GM21825 (cell line): ENCODE measurements around the gene SAMHD1.
"Not testable (repeated sequence)": the region's sequence is repeated elsewhere in the genome, so short reads cannot be mapped to it uniquely, and the experiment has no call there.

Experiments used
- ATAC-seq: cut with Tn5 transposase; IDR thresholded peaks from one replicate; pipeline ENCODE4 v1.9.1; 2021; ENCODE audit warnings: mild to moderate bottlenecking, moderate library complexity; ENCODE audit not compliant: unreplicated experiment

Gene SAMHD1

DNA sequence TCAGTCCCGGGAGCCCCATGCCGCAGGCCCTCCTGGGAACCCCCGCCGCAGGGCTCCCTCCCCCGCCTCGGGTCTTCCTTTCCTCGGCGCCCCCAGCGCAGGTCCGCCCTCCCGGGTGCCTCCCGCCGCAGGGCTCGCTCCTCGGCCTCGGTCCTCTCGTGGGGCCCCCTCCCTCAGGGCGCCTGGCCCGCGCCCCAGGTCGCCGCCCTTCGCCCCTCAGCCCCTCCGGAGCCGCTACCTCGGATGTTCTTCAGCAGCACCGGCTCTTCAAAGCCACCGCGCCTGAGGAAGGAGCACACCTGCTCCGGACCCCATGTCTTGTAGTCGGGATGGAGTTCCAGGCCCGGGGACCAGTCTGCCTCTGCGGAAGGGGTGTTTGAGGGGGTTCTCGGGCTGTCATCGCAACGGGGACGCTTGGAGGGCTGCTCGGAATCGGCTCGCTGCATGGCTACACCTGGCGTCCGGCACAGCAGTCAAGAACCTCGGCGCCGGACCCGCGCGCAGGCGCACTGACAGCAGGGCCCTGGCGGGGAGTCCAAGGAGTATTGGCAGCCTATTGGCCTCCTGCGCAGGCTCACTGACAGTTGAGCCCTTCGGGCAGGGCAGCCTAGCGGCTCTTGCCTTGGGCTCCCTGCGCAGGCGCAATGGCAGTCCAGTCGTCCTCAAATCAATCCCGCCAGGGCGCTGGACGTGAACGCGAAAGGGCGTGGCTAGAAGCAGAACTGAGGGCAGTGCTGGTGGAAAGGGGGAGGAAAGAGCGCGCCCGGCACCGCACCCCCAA lies at the start of gene SAMHD1:
SAMHD1 (minus strand) TSS at position 511 of the 781 bp plus-strand sequence; CDS start at position 446, 65 bp downstream.
- peak; percentile 86 for ATAC-seq

DNA sequence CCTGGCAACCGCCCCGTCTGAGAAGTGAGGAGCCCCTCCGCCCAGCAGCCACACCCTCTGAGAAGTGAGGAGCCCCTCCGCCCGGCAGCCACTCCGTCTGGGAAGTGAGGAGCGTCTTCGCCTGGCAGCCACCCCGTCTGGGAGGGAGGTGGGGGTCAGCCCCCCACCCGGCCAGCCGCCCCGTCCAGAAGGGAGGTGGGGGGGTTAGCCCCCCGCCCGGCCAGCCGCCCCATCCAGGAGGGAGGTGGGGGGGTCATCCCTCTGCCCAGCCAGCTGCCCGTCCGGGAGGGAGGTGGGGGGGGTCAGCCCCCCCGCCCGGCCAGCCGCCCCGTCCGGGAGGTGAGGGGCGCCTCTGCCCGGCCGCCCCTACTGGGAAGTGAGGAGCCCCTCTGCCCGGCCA lies 48.7 kb upstream of the SAMHD1 start:
- ATAC-seq, result not testable (repeated sequence)

DNA sequence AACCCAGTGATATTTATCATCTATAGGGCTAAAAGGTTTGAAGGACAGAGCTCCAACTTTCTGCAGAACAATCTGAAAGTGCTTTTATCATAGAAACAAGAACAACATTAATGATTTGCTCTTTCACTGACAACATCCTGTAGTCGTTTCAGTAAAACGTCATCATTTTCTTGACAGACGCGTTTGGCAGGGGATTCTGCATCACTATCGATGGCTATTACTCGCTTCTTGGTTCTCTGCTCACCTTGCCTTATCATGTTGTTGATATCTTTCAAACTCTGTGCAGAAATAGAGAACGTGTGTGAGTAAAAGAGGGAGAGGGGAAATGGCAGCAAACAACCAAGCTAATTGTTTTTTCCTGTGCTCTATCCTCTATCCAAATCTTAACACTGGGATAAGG lies 47.1 kb upstream of the SAMHD1 start:
- no peak for ATAC-seq

DNA sequence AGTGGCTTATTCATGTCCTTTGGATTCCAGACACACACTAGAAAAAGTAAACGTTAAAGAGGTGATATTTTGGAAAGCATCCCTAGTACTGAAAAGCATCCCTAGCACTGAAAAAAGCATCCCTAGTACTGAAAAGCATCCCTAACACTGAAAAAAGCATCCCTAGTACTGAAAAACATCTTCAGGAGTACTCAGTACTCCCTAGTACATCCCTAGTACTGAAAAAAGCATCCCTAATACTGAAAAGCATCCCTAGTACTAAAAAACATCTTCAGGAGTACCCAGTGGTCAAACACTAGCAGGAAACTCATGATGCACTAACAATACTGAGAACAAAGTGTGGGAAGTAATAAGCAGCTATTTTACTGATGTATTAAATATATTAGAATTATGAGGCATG lies 45.6 kb upstream of the SAMHD1 start:
- ATAC-seq, result no peak

DNA sequence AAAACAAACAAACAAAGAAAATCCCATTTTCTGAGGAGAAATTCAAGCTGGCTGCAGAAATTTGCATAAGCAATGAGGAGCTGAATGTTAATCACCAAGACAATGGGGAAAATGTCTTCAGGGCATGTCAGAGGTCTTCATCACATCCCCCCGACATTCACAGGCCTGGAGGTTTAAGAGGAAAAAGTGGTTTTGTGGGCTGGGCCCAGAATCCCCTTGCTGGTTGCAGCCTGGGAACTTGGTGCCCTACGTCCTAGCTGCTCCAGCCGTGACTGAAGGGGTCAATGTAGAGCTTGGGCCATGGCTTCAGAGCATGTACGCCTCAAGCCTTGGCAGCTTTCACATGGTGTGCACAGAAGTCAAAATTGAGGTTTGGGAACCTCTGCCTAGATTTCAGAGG lies 42.7 kb upstream of the SAMHD1 start:
- not testable (repeated sequence) for ATAC-seq

DNA sequence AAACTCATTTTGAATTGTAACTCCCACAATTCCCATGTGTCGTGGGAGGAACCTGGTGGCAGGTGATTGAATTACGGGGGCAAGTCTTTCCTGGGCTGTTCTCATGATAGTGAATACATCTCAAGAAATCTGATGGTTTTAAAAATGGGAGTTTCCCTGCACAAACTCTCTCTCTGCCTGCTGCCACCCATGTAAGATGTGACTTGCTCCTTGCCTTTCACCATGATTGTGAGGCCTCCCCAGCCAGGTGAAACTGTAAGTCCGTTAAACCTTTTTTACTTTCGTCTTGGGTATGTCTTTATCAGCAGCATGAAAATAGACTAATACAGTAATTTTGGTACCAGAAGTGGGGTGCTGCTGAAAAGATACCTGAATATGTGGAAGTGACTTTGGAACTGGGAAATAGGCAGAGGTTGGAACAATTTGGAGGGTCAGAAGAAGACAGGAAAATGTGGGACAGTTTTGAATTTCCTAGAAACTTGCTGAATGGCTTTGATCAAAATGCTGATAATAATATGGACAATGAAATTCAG lies 41.4 kb upstream of the SAMHD1 start:
- no peak for ATAC-seq

DNA sequence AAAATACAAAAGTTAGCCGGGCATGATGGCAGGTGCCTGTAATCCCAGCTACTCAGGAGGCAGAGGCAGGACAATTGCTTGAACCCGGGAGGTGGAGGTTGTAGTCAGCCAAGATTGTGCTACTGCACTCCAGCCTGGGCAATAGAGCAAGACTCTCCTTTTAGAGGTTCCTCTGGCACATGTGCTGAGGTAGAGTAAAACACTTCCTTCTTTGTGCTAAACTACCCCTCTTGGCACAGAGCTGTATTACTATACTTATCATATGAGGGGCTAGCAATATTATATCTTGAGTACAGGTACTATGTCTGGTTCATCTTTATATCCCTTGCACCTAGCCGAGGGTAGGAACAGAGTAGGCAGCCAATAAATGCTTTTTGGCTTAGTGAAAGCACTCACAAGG lies 40.2 kb upstream of the SAMHD1 start:
- ATAC-seq, result no peak

DNA sequence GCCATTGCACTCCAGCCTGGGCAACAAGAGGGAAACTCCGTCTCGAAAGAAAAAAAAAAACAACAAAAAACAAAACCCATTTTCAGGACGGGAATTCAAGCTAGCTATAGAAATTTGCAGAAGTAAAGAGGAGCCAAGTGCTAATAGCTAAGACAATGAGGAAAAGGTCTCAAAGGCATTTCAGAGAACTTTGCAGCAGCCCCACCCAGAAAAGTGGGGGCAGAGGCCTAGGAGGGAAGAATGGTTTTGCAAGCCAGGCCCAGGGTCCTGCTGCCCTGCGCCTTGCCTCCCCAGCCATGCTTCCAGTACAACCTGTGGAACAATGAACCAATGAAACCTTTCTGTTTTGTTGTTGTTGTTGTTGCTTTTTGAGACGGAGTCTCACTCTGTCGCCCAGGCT lies 38.3 kb upstream of the SAMHD1 start:
- no peak for ATAC-seq

DNA sequence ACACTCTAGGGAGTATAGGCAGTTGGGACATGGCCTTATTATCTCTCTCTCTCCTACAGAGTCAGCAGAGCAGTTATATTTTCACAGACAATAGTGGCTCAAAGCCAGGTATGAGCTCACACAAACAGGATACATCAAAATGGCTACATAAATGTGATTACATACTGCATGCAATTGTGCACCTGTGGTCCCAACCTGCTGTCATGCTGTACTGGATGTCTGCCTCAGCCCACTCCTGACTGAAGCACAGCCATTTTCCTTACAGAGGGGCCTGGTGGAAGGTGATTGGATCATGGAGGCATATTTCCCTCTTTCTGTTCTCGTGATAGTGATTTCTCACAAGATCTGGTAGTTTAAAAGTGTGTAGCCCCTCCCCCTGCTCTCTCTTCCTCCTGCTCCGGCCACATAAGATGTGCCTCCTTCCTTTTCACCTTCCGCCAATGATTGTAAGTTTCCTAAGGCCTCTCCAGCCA lies 37.0 kb upstream of the SAMHD1 start:
- no peak for ATAC-seq

DNA sequence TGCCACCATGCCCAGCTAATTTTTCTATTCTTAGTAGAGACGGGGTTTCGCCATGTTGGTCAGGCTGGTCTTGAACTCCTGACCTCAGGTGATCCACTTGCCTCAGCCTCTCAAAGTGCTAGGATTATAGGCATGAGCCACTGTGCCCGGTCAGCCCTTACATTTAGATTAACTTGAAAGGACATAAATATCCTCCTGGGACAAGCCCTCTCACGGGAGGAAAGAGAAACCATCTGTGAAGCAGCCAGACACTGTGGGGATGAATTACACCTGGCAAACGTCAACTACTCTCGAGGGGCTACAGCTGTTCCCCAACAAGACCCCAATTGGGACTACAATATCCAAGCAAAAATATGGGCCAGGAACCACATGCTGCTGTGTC lies 32.7 kb upstream of the SAMHD1 start:
- ATAC-seq, result no peak

DNA sequence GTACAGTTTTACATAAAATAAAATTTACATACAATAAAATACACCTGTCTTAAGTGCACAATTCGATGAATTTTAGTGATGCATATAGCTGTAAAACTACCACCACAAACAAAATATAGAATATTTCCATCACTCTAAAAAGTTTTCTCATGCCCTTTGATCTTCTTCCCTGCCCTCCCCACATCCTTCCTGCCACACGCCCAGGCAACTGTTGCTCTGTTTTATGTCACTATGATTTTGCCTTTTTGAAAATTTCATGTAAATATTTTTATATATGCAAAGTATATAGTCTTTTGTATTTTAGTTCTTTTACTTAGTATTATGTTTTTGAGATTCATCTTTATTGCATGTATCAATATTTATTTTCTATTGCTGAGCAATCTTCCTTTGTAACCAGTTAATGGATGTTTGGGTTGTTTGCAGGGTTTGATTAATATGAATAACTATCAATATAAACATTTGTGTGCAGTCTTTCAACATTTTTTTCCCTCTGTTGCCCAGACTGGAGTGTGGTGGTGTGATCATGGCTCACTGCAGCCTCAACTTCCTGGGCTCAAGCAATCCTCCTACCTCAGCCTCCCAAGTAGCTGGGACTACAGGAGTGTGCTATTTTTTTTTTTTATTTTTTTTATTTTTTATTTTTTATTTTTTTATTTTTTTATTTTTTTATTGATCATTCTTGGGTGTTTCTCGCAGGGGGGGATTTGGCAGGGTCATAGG lies 23.8 kb upstream of the SAMHD1 start:
- ATAC-seq, result no peak

DNA sequence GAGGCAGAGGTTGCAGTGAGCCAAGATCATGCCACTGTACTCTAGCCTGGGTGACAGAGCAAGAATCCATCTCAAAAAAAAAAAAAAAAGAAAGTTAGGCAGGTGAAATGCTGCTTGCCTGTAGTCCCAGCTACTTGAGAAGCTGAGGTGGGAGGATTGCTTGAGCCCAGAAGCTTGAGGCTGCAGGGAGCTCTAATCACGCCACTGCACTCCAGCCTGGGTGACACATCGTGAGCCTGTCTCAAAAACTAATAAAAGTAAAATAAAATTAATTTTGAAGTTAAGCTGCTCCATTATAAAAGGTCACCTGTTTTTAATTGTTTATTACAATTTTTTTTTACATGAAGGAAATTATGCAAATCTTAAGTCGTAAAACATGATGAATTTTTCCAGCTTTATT lies 23.2 kb upstream of the SAMHD1 start:
- no peak for ATAC-seq

DNA sequence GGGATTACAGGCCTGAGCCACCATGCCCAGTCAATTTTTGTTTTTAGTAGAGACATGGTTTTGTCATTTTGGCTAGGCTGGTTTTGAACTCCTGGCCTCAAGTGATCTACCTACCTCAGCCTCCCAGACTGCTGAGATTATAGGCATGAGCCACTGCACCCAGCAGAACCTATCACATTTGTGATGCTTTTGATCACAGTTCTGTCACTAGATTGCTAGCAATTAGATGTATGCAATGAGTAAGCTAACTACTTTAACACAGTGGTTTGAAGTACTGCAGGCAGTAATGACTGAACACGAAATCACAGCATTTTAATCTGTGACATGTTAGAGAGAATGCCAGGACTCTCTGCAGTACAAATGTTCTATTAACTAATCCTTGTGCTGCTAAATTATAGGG lies 19.6 kb upstream of the SAMHD1 start:
- ATAC-seq, result no peak

DNA sequence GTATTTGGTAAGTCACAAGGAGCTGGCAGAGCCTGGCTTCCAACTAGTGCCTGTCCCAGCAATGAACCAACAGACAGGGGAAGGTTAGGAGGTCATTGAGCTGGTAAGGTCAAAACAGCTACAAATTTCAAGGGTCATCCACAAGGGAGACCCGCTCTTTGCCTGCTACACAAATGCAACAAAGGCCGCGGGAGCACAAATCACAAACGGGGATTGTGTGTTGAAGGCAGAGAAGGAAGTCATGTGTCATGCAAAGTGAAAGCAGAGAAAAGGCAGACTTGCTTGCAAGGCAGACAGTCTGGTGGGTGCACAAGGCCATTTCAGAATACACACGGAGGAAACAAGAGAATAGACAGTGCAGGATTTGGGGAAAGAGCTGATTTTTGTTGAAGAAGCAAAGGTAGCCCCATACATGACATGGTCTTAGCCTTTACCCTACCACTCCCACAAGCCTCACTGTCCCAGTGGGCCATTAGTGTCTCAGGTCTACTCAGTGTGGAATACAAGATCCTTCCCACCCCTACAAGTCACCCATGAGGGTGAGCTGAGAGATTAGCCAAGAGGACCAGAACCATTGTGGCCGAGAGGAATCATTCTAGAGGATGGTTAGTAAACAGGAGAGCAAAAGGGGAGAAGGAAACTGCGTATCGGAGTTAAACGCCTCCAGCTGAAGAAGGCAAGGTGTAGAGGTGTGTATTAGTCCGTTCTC lies 18.1 kb upstream of the SAMHD1 start:
- no peak for ATAC-seq

DNA sequence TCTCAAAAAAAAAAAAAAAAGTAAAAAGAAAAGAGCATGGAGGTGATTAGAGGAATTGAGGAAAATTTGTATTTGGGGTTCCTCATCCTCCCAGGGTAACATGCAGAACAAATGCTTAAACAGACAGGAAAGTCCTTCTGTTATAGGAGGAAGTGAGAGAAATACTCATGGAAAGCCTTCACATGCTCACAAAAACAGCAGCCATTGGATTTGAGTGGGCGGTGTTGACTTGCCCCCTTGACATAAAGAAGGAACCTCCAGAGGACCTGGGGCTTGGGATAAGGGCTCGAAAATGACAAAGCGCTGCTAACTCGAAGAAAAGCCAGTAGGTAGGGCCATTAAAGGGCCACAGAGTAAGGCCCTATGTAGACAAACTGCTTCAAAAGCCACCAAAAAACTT lies 17.5 kb upstream of the SAMHD1 start:
- no peak for ATAC-seq

DNA sequence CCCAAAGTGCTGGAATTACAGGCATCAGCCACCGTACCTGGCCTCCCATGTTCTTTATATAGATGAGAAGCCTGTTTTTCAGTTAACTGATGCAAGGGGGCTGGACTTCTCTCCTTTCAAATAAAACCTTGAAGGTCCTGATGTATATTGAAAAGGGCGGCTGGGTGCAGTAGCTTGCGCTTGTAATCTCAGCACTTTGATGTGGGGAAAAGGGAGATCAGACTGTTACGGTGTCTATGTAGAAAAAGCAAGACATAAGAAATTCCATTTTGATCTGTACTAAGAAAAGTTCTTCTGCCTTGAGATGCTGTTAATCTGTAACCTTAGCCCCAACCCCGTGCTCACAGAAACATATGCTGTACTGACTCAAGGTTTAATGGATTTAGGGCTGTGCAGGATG lies 16.1 kb upstream of the SAMHD1 start:
- ATAC-seq, result no peak

DNA sequence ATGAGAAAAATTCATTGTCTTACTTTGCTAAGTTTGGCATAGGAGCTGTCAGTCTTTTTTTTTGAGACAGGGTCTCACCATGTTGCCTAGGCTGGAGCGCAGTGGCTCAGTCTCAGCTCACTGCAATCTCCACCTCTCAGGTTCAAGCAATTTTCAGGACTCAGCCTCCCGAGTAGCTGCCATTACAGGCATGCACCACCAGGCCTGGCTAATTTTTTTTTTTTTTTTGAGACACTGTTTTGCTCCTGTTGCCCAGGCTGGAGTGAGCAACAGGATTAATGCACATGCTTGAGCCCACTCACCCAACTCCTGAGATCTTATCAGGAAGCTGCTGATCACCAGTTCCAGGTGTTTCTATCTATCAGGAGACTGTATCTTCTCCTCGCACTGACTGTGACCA lies 15.5 kb upstream of the SAMHD1 start:
- ATAC-seq, result not testable (repeated sequence)

DNA sequence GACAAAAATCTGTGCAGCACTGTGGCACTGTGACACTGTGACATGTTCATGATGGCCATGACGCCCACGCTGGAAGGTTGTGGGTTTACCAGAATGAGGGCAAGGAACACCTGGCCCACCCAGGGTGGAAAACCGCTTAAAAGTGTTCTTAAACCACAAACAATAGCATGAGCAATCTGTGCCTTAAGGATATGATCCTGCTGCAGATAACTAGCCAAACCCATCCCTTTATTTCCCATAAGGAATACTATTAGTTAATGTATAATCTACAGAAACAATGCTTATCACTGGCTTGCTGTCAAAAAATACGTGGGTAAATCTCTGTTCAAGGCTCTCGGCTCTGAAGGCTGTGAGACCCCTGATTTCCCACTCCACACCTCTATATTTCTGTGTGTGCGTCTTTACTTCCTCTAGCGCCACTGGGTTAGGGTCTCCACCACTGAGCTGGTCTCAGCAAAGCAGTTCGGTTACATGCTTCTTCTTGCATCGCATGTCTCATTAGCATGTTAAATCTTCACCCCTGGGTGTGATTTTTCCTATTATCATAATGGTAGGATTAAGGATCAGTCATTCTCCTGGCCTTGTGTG lies 10.9 kb upstream of the SAMHD1 start:
- ATAC-seq, result not testable (repeated sequence)

DNA sequence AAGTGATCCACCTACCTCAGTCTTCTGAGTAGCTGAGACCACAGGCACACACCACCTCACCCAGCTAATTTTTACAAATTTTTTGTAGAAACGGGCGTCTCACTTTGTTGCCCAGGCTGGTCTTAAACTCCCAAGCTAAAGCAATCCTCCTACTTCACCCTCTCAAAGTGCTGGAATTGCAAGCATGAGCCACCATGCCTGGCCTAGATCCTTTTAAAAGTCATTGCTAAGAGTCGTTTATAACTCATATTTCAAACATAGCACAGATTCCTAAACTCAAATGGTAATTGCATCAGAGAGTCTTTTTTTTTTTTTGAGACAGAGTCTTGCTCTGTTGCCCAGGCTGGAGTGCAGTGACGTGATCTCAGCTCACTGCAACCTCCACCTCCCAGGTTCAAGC lies 7.7 kb upstream of the SAMHD1 start:
- ATAC-seq, result no peak

DNA sequence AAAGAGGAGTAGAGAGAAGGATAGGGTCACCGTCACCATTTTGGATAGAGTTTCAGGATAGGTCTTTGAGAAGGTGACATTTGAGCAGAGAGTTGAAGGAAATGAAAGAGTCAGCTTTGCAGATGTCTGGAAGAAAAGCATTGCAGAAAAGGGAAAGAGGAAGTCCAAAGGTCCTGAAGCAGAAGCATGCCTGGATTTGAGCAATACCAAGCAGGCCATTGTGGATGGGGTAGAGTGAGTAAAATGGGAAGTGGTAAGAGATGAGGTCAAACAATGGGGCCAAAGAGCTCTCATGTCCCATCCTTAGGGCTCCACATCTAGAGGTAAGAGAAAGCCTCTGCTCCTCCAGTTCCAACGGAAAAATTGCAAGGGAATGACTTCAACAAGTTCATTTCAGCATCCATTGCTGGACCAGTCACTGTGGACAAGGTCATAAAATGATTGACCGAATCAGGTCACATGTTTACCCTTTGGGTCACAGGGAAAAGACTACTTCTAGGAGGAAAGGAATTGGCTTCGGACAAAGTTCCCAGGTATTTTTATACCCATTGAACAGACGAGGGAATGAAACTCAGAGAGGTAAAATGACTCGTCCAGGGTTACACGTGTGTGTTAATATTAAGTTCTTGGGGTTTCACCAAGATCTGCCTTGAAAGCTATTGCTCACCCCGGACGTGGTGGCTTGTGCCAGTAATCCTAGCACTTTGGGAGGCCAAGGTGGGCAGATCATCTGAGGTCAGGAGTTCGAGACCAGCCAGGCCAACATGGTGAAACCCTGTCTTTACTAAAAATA lies 6.6 kb upstream of the SAMHD1 start:
- ATAC-seq, result no peak
